NCI-H82 (cell line): Measurements from ENCODE around the gene GHRH.

ENCODE experiments used
- DNase-seq: peaks from one replicate; lab custom pipeline; 2025; lab: John Stamatoyannopoulos, UW

GHRH gene

GRCh38 chr20:37261714-37262113, at the start of gene GHRH:
GHRH (minus strand) TSS chr20:37261814; CDS start chr20:37256889, 4,925 bp downstream.
- DNase-seq, result no peak

- DNase-seq, result no peak
Observed at GRCh38 chr20:37310951-37311350, 49.3 kb upstream of the GHRH start.

GRCh38 chr20:37309936-37310590, 48.4 kb upstream of the GHRH start:
- DNase-seq, result no peak

GRCh38 chr20:37309290-37309689, 47.7 kb upstream of the GHRH start:
- no peak for DNase-seq

- no peak for DNase-seq
Observed at GRCh38 chr20:37308086-37309050, 46.8 kb upstream of the GHRH start.

GRCh38 chr20:37305839-37306238, 44.2 kb upstream of the GHRH start:
- DNase-seq, result no peak

GRCh38 chr20:37305079-37305478, 43.5 kb upstream of the GHRH start:
- no peak for DNase-seq

GRCh38 chr20:37303637-37304036, 42.0 kb upstream of the GHRH start:
- no peak for DNase-seq

GRCh38 chr20:37302981-37303380, 41.4 kb upstream of the GHRH start:
- DNase-seq, result no peak

GRCh38 chr20:37301558-37301957, 39.9 kb upstream of the GHRH start:
- DNase-seq, result no peak

GRCh38 chr20:37301120-37301519, 39.5 kb upstream of the GHRH start:
- no peak for DNase-seq

- DNase-seq, result no peak
Observed at GRCh38 chr20:37299718-37300528, 38.3 kb upstream of the GHRH start.

- no peak for DNase-seq
Observed at GRCh38 chr20:37298190-37298939, 36.8 kb upstream of the GHRH start.

- no peak for DNase-seq
Observed at GRCh38 chr20:37297066-37297736, 35.6 kb upstream of the GHRH start.

- no peak for DNase-seq
Observed at GRCh38 chr20:37296371-37296770, 34.8 kb upstream of the GHRH start.

- DNase-seq, result no peak
Observed at GRCh38 chr20:37295595-37295994, 34.0 kb upstream of the GHRH start.

GRCh38 chr20:37295001-37295400, 33.4 kb upstream of the GHRH start:
- no peak for DNase-seq

- no peak for DNase-seq
Observed at GRCh38 chr20:37294262-37294981, 32.8 kb upstream of the GHRH start.

GRCh38 chr20:37293301-37293943, 31.8 kb upstream of the GHRH start:
- DNase-seq, result no peak

GRCh38 chr20:37291724-37292126, 30.1 kb upstream of the GHRH start:
- no peak for DNase-seq
